ENCODE results near the gene SORCS3.

- TF ChIP-seq CTCF (conservative IDR thresholded peaks at IDR 0.05; ENCODE audit: low read depth, low read length) (no peak), RFX5 (IDR thresholded peaks at IDR 0.05; ENCODE audit: low read depth, low read length) (no peak), FOS (IDR thresholded peaks at IDR 0.05; ENCODE audit: low read depth, low read length) (no peak), SMC3 (IDR thresholded peaks at IDR 0.05; ENCODE audit: low read depth, low read length) (no peak), MXI1 (IDR thresholded peaks at IDR 0.05; ENCODE audit: borderline replicate concordance, low read depth, low read length) (no peak), USF2 (IDR thresholded peaks at IDR 0.05; ENCODE audit: low read depth, low read length) (no peak), BHLHE40 (IDR thresholded peaks at IDR 0.05; ENCODE audit: low read depth, low read length) (no peak), POLR2A (IDR thresholded peaks at IDR 0.05; ENCODE audit: low read depth, low read length) (no peak), CEBPB (IDR thresholded peaks at IDR 0.05; ENCODE audit: low read depth, low read length) (no peak), ELK1 (IDR thresholded peaks at IDR 0.05; ENCODE audit: borderline replicate concordance, low read depth, low read length) (no peak), RAD21 (IDR thresholded peaks at IDR 0.05; ENCODE audit: low read length) (no peak), RCOR1 (IDR thresholded peaks at IDR 0.05; ENCODE audit: insufficient replicate concordance, low read length) (no peak), MAFK (IDR thresholded peaks at IDR 0.05; ENCODE audit: low read depth, low read length) (no peak)
Observed at GRCh38 chr10:104835422-104835821, 194.3 kb downstream of the SORCS3 start.

All from IMR-90 (cell line).